SH-SY5Y (cell line): ENCODE data around the gene CRTAC1.

Experiments used
- GATA2 ChIP-seq: IDR thresholded peaks from 2 replicates; pipeline ENCODE4 v1.6.1; 2011; ENCODE audit warnings: mild to moderate bottlenecking, low read depth, low read length
- GATA3 ChIP-seq: IDR thresholded peaks from 2 replicates; pipeline ENCODE4 v1.6.1; 2011; ENCODE audit warnings: low read depth, mild to moderate bottlenecking, low read length, moderate library complexity

DNA sequence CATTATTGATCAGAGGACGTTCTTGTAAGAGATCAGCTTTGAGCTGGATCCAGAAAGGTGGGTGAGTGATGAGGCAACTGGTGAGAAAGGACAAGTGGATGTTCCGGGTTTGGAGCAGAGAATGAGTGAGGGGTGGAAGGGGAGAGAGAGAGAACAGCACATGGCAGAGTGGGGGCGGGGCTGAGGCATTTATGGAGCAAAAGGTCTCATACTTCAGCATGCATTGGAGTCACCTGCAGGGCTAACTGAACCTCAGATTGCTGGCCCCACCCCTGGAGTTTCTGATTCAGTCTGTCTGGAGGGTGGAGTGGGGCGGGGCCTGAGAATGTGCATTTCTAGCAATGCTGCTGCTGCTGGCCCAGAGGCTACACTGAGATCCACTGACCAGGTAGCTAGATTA lies 109.6 kb downstream of the CRTAC1 start:
- TF ChIP-seq GATA2, result no peak
- no peak for TF ChIP-seq GATA3
